Retinal pigment epithelial cell (primary cell): ENCODE data around the gene ZAP70.
"Not testable (repeated sequence)": the region's sequence is repeated elsewhere in the genome, so short reads cannot be mapped to it uniquely, and the experiment has no call there.

Experiments used
- DNase-seq: peaks from one replicate; pipeline ENCODE4 v3.0.0-alpha.2; 2010; ENCODE audit warnings: low read depth
- H3K4me3 ChIP-seq: 2 replicates; pipeline ENCODE4 v1.5.1; 2011; ENCODE audit warnings: mild to moderate bottlenecking, low read length, control low read depth, moderate library complexity
- TF ChIP-seq, protein P1 (sequence below): conservative IDR thresholded peaks from 2 replicates; pipeline ENCODE4 v1.5.1; 2011; ENCODE audit warnings: low read depth, low read length, control low read depth, inconsistent platforms

Gene ZAP70

DNA sequence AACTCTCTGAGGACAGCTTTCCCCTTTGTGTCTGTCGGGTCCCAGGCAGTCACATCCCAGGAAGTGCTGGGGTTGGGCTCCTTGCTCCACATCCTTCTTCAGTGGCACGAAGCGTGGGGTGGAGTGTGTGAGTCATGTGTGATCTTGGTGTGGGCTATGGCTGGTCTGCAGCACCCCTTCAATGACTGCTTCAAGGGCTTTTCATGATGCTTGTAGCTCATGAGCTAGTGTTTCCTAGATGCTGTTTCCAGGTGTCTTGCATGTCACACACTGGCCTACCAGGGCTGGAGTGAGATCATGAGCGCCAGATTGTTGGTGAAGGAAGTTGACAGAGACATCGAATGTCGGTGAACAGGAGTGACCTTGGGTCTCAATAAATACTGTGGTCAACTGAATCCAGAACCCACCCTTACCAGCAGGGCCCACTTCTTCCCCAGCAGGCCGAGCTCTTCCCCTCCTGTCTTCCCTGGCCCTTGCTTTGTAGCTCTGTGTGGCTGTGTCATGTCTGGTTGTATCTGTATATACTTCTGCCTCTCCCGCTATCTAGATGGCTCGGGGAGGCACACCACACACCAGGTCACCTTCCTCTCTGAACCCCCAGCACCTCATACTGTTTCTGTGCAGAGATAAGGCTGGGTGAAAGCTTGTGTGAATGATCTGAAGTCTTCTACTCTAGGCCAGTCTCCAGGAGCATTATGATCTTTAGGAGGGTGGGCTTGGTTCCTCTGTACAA lies 40.0 kb upstream of the ZAP70 start:
- H3K4me3 ChIP-seq, result no peak overlapping the region
- TF ChIP-seq, protein P1, sequence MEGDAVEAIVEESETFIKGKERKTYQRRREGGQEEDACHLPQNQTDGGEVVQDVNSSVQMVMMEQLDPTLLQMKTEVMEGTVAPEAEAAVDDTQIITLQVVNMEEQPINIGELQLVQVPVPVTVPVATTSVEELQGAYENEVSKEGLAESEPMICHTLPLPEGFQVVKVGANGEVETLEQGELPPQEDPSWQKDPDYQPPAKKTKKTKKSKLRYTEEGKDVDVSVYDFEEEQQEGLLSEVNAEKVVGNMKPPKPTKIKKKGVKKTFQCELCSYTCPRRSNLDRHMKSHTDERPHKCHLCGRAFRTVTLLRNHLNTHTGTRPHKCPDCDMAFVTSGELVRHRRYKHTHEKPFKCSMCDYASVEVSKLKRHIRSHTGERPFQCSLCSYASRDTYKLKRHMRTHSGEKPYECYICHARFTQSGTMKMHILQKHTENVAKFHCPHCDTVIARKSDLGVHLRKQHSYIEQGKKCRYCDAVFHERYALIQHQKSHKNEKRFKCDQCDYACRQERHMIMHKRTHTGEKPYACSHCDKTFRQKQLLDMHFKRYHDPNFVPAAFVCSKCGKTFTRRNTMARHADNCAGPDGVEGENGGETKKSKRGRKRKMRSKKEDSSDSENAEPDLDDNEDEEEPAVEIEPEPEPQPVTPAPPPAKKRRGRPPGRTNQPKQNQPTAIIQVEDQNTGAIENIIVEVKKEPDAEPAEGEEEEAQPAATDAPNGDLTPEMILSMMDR, result no peak
- no peak for DNase-seq

DNA sequence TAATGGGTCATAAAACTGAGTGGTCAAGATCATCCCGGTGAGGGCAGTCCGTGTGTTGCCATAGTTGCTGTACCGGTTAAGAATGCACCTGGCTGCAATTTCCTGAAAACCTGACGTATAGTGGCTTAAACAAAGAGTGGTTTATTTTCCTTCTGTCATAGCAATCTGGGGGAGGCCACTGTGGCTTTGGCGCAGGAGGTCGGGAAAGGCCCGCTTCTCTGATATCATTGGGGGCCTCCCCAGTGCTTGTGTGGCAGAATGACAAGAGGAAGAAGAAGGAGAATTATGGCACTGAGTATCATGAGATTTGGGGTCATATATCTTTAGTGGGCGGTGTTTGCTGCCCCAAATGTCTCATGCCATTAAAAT lies 39.5 kb upstream of the ZAP70 start:
- H3K4me3 ChIP-seq, result no peak overlapping the region
- DNase-seq, result no peak
- TF ChIP-seq, protein P1, result no peak

DNA sequence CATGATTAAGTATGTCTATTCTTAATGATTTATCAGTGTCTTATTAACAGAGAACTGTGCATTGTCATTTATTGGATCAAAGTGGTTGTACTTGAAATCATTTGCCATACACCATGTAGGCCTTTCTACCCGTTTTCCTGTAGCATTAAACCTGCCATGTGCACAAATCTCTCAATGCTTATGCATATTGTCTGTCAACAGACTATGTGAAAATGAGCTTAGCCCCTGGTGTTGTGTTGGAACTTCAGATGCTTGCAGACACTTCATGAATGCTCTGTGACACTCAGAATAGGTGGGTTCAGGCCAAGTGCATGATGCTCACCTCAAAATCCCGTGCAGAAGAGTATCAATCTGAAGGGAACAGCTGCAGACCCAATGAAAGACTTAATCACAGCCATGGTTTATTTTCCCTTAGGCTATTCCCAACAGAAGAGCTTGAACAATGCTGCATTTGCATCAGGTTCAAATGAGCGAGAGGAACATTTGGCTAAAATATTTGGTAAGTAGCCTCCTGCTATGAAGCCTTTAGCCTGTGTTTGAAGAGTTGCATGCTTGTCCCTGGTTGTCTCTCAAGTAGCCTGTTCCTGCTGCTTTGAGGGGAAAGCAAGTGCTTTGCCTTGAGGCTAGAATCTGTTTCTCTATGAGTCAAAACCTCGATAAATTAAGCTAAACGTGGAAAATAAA lies 37.8 kb upstream of the ZAP70 start:
- H3K4me3 ChIP-seq, result no peak overlapping the region
- no peak for DNase-seq
- TF ChIP-seq, protein P1, result no peak

DNA sequence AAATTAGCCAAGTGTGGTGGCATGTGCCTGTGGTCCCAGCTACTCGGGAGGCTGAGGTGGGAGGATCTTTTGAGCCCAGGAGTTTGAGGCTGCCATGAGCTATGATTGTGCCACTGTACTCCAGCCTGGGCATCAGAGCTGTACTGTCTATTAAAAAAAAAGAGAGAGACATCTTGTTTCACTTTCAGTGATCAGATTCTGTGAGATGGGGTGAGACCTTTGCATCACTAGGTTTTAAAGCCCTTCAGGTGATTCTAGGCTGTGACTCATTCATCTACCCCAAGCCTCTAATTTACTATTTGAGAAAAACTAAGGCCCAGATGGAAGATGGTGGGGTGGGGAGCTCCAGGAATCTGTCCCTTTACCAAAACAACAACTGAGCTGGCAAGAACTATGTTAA lies 36.8 kb upstream of the ZAP70 start:
- H3K4me3 ChIP-seq, result no peak overlapping the region
- DNase-seq, result no peak
- TF ChIP-seq, protein P1, result no peak

DNA sequence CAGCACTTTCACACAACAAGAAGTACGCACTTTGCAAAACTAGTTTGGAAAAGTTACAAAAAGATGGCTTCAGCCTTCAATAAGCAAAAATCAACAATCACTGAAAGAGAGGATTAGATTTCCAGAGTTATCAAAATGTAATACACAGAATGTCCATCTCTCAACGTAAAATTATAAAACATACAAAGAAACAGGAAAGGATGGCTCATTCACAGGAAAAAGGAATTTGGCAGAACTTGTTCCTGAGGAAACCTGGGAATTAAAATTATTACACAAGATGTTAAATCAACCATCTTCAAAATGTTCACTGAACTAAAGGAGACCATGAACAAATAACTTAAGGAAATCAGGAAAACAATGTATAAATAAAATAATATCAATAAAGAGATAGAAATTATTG lies 35.9 kb upstream of the ZAP70 start:
- H3K4me3 ChIP-seq, result no peak overlapping the region
- TF ChIP-seq, protein P1, result no peak
- no peak for DNase-seq

DNA sequence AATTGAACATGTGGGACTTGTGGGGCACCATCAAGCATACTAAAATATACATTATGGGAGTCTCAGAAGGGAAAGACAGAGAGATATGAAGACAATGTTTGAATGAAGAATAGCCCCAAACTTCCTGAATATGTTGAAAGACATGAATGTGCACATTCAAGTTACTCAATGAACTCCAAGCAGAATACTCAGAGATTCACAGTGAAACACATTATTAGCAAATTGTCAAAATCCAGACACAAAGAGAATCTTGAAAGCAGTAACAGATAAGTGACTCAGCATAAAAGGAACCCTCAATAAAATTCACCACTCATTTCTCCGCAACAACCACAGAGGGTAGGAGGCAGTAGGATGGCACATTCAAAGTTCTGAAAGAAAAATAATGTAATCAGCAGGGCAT lies 35.1 kb upstream of the ZAP70 start:
- H3K4me3 ChIP-seq, result no peak overlapping the region
- DNase-seq, result no peak
- TF ChIP-seq, protein P1, result no peak

DNA sequence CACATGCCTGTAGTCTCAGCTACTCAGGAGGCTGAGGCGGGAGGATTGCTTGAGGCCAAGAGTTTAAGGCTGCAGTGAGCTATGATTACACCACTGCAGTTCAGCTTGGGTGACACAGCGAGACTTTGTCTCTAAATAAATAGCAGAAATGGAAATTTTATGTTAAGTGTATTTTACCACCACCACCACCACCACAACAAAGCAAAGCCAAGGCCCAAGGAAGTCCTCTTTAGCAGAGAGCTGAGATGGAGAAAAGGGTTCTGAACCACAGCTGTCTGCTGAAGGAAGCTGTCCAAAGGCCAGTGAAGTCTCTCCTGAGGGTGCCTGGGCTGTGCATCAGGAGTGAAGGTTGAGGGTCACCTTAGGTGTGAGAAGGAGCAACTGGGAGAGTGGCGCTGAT lies 26.1 kb upstream of the ZAP70 start:
- H3K4me3 ChIP-seq, DNase-seq: not testable (repeated sequence)
